Endothelial cell of umbilical vein (primary cell): ENCODE measurements around the gene RNF151.

Experiments used
- EZH2 ChIP-seq: IDR thresholded peaks from 2 replicates; pipeline ENCODE4 v1.6.1; 2012; ENCODE audit warnings: borderline replicate concordance, low read depth, mild to moderate bottlenecking, moderate library complexity, low read length, inconsistent platforms; ENCODE audit not compliant: severe bottlenecking
- FOS ChIP-seq: IDR thresholded peaks from 2 replicates; pipeline ENCODE4 v1.6.1; 2011; ENCODE audit warnings: mild to moderate bottlenecking, low read length, moderate library complexity, borderline replicate concordance; ENCODE audit not compliant: insufficient read depth
- GATA2 ChIP-seq: IDR thresholded peaks from 2 replicates; pipeline ENCODE4 v1.7.0; 2011; ENCODE audit warnings: low read depth, mild to moderate bottlenecking, moderate library complexity, mixed read lengths, low read length; ENCODE audit not compliant: insufficient read length, insufficient read depth
- JUN ChIP-seq: IDR thresholded peaks from 2 replicates; pipeline ENCODE4 v1.6.1; 2011; ENCODE audit warnings: borderline replicate concordance, low read depth; ENCODE audit not compliant: insufficient read length, insufficient read depth
- MAX ChIP-seq: IDR thresholded peaks from 2 replicates; pipeline ENCODE4 v1.6.1; 2011; ENCODE audit not compliant: insufficient read depth, insufficient read length
- MYC ChIP-seq: IDR thresholded peaks from one replicate; pipeline ENCODE4 v1.6.1; 2011; ENCODE audit warnings: mild to moderate bottlenecking, low read depth, low read length
- POLR2A ChIP-seq: IDR thresholded peaks from 2 replicates; pipeline ENCODE4 v1.6.1; 2012; ENCODE audit warnings: low read depth, mild to moderate bottlenecking, control low read depth, low read length
- POLR2AphosphoS5 ChIP-seq: IDR thresholded peaks from 2 replicates; pipeline ENCODE4 v1.6.1; 2012; ENCODE audit warnings: low read depth, mild to moderate bottlenecking, control low read depth, low read length, moderate library complexity; ENCODE audit not compliant: insufficient read depth
- TF ChIP-seq, protein P1 (sequence below), 2 donors: IDR thresholded peaks; 1 replicate in 1 of 2; 2 replicates in 1 of 2; pipeline ENCODE4 v1.5.1; 2011; ENCODE audit warnings: low read length in 2 of 2, mild to moderate bottlenecking in 2 of 2, moderate library complexity in 2 of 2, control low read depth in 1 of 2, inconsistent platforms in 1 of 2, low read depth in 1 of 2; ENCODE audit not compliant: insufficient read depth in 1 of 2; ENCODE audit errors: extremely low read depth in 1 of 2

- TF ChIP-seq POLR2AphosphoS5 (no peak), EZH2 (no peak), POLR2A (no peak), MAX (no peak), MYC (no peak), JUN (no peak), GATA2 (no peak), FOS (no peak)
- TF ChIP-seq, protein P1, sequence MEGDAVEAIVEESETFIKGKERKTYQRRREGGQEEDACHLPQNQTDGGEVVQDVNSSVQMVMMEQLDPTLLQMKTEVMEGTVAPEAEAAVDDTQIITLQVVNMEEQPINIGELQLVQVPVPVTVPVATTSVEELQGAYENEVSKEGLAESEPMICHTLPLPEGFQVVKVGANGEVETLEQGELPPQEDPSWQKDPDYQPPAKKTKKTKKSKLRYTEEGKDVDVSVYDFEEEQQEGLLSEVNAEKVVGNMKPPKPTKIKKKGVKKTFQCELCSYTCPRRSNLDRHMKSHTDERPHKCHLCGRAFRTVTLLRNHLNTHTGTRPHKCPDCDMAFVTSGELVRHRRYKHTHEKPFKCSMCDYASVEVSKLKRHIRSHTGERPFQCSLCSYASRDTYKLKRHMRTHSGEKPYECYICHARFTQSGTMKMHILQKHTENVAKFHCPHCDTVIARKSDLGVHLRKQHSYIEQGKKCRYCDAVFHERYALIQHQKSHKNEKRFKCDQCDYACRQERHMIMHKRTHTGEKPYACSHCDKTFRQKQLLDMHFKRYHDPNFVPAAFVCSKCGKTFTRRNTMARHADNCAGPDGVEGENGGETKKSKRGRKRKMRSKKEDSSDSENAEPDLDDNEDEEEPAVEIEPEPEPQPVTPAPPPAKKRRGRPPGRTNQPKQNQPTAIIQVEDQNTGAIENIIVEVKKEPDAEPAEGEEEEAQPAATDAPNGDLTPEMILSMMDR (IDR thresholded peaks at IDR 0.05; ENCODE audit: extremely low read depth in 1 of 2, insufficient read depth in 1 of 2, low read depth in 1 of 2, low read length in 2 of 2) = no peak
Observed at GRCh38 chr16:1930338-1930720, 36.3 kb upstream of the RNF151 start.
